Spinal cord (tissue), 10 donors: ENCODE results near the gene CEP162. TPM values are rescaled to one million over a fixed set of nuclear protein-coding genes. Genes with fewer than 3 reads are reported as not detected.
A peak's percentile ranks its signal among the peaks of the same experiment; 100 is the strongest.
"Not testable (repeated sequence)": the region's sequence is repeated elsewhere in the genome, so short reads cannot be mapped to it uniquely, and the experiment has no call there.

Experiments
- DNase-seq, 6 donors: peaks; one replicate each; pipeline versions ENCODE4 v3.0.0 to v3.0.0-alpha.2; 2013 to 2015; ENCODE audit warnings: low spot score in 6 of 6, low read depth in 4 of 6
- H3K27ac ChIP-seq: one replicate; pipeline ENCODE4 v1.5.1; 2013; ENCODE audit warnings: low read depth, low read length, control low read depth
- H3K27me3 ChIP-seq: one replicate; pipeline ENCODE4 v1.6.1; 2013; ENCODE audit warnings: low read length; ENCODE audit not compliant: control insufficient read depth, insufficient read depth
- H3K36me3 ChIP-seq: one replicate; pipeline ENCODE4 v1.6.1; 2013; ENCODE audit warnings: low read length; ENCODE audit not compliant: control insufficient read depth, insufficient read depth
- H3K4me1 ChIP-seq: one replicate; pipeline ENCODE4 v1.6.1; 2013; ENCODE audit warnings: low read length; ENCODE audit not compliant: control insufficient read depth, insufficient read depth
- H3K4me3 ChIP-seq: one replicate; pipeline ENCODE4 v1.5.1; 2013; ENCODE audit warnings: low read depth, low read length, control low read depth
- H3K9me3 ChIP-seq: one replicate; pipeline ENCODE4 v1.6.1; 2013; ENCODE audit warnings: low read length; ENCODE audit not compliant: control insufficient read depth, insufficient read depth
- WGBS: methylation state at CpG from one replicate; pipeline ENCODE4 v1.1.5; 2013; ENCODE audit warnings: missing lambda C conversion rate; ENCODE audit not compliant: insufficient coverage; 5-methylcytosine and 5-hydroxymethylcytosine counted together
- polyA plus RNA-seq, 2 donors: library from polyadenylated mRNA; unstranded; fragments of 120-200 nt; gene quantifications; one replicate each; pipeline ENCODE4 v1.2.1, GENCODE V29; 2013; ENCODE audit not compliant: insufficient read length in 2 of 2
- total RNA-seq, 2 donors: library from RNA; depleted of rRNA in 1 of 2; stranded (reverse); fragments of 120-200 nt in 1 of 2; fragments of >200 nt in 1 of 2; gene quantifications; one replicate each; pipeline versions ENCODE4 v1.2.3 to v1.2.4, GENCODE V29; 2013 to 2014
- donor health status: healthy.

Gene CEP162
- total and polyA plus RNA-seq, 4 donors: 10.2 to 19.1 (median 14.5) TPM

DNA sequence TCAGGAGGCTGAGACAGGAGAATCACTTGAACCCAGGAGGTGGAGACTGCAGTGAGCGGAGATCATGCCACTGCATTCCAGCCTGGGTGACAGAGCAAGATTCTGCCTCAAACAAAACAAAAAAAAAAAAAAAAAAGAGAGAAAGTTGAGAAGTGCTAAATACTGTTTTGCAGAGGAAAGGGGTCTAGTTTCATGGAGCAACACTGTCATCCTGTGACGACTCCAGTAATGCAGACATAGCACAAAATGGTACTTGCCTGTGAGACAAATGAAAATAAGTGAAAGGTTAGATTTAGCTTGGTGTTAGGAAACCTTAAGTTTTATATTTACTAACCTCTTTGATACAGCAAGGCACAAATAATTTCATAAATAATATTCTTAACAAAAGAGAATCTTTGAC, 29.7 kb downstream of the CEP162 start:
- DNase-seq: peak in 2 of 6 donors; percentile 15 to 21
- Histone ChIP-seq H3K4me1 (no peaks in the 10 kb centered on the region), H3K9me3 (no peaks in the 10 kb centered on the region), H3K4me3 (no peak overlapping the region), H3K27me3 (no peaks in the 10 kb centered on the region), H3K27ac (no peak overlapping the region), H3K36me3 (peaks cover 17% of the 10 kb centered on the region)
- 100% methylated on average over 1 of the region's 2 CpGs for WGBS

DNA sequence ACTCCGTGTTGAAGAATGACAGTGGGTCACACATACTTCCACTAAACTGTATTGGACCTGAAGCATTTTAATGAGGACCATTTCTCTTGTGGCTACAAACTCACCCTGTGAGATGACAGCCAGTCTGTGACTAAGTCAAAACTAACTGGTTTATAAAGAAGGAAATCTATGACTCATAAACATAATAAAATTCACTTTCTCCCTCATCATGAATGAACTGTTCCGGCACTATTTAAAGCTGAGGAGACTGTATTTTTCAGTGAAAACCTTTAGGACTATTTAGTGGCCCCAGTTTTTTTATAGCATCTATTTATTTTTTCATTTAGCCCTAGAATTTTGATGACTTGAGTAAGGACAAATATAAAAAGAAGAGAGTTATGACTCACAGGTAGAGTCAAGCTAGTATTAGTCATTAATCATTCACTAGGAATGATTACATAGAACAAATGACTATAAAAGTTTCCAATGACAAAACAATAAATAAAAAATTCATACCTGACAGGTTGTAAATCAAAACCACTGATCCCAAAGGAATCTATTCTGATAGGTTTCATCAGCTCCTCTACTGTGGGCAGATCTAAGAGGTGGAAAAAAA, 34.2 kb downstream of the CEP162 start:
- Histone ChIP-seq H3K27ac (no peak overlapping the region), H3K4me3 (no peak overlapping the region), H3K4me1 (no peaks in the 10 kb centered on the region), H3K9me3 (no peaks in the 10 kb centered on the region), H3K27me3 (no peaks in the 10 kb centered on the region), H3K36me3 (peaks cover 18% of the 10 kb centered on the region)
- peak in 1 of 6 donors; percentile 2 for DNase-seq
- WGBS: no CpG with 5 or more reads among the region's 2 CpGs

GRCh38 chr6:84191802-84192201, 35.6 kb downstream of the CEP162 start:
- no peaks in the 10 kb centered on the region for H3K9me3 ChIP-seq
- no peaks in the 10 kb centered on the region for H3K27me3 ChIP-seq
- H3K4me3 ChIP-seq: no peak overlapping the region
- no peaks in the 10 kb centered on the region for H3K4me1 ChIP-seq
- no CpG with 5 or more reads among the region's 2 CpGs for WGBS
- DNase-seq: no peak
- H3K36me3 ChIP-seq: peaks cover 18% of the 10 kb centered on the region
- H3K27ac ChIP-seq: no peak overlapping the region

- not testable (repeated sequence) for H3K4me1 ChIP-seq, H3K27ac ChIP-seq, H3K9me3 ChIP-seq, H3K4me3 ChIP-seq, DNase-seq, H3K27me3 ChIP-seq
- 100% methylated on average over 1 of the region's 25 CpGs for WGBS
- peaks cover 15% of the 10 kb centered on the region for H3K36me3 ChIP-seq
Measured at GRCh38 chr6:84189356-84189755, 38.1 kb downstream of the CEP162 start.

DNA sequence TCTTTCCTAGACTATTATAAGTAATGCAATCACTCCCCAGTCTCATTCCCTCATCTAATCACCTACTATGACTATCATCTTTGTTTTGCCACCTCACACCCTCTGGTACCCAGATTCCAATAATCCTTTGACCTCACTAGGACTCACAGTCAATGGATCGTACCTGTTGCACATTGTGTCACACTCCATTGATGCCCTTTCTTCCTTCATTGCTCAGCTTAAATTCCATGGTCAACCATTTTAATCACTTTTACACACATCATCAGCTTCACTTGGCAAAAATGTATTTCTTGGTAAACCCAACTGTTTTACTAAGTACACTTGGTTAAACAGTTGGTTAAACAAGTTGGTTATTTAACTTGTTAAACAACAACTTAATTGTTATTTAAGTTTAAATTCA, 44.0 kb downstream of the CEP162 start:
- no peaks in the 10 kb centered on the region for H3K36me3 ChIP-seq
- no peaks in the 10 kb centered on the region for H3K27me3 ChIP-seq
- H3K27ac ChIP-seq: no peak overlapping the region
- H3K4me1 ChIP-seq: no peaks in the 10 kb centered on the region
- 100% methylated on average over 1 of the region's 1 CpG for WGBS
- no peak overlapping the region for H3K4me3 ChIP-seq
- no peak for DNase-seq
- no peaks in the 10 kb centered on the region for H3K9me3 ChIP-seq

- Histone ChIP-seq H3K4me3 (no peak overlapping the region), H3K27me3 (no peaks in the 10 kb centered on the region)
- no CpG with 5 or more reads among the region's 1 CpG for WGBS
Measured at GRCh38 chr6:84182001-84182400, 45.4 kb downstream of the CEP162 start.

GRCh38 chr6:84177241-84177640, 50.2 kb downstream of the CEP162 start:
- no peaks in the 10 kb centered on the region for H3K9me3 ChIP-seq
- no CpG with 5 or more reads among the region's 4 CpGs for WGBS
- no peak for DNase-seq
- no peaks in the 10 kb centered on the region for H3K27me3 ChIP-seq
- H3K4me1 ChIP-seq: no peaks in the 10 kb centered on the region
- no peak overlapping the region for H3K4me3 ChIP-seq
- no peaks in the 10 kb centered on the region for H3K36me3 ChIP-seq
- H3K27ac ChIP-seq: no peak overlapping the region

More at GRCh38 chr6:84182001-84182400, 45.4 kb downstream of the CEP162 start:
- Histone ChIP-seq H3K36me3 (no peaks in the 10 kb centered on the region), H3K9me3 (no peaks in the 10 kb centered on the region), H3K4me1 (no peaks in the 10 kb centered on the region), H3K27ac (no peak overlapping the region)
- no peak for DNase-seq

GRCh38 chr6:84172574-84172973, 54.9 kb downstream of the CEP162 start:
- Histone ChIP-seq H3K4me3 (no peak overlapping the region), H3K9me3 (no peaks in the 10 kb centered on the region), H3K27ac (no peak overlapping the region), H3K27me3 (no peaks in the 10 kb centered on the region), H3K36me3 (peaks cover 4% of the 10 kb centered on the region), H3K4me1 (no peaks in the 10 kb centered on the region)
- DNase-seq: no peak
- no CpG with 5 or more reads among the region's 1 CpG for WGBS

DNA sequence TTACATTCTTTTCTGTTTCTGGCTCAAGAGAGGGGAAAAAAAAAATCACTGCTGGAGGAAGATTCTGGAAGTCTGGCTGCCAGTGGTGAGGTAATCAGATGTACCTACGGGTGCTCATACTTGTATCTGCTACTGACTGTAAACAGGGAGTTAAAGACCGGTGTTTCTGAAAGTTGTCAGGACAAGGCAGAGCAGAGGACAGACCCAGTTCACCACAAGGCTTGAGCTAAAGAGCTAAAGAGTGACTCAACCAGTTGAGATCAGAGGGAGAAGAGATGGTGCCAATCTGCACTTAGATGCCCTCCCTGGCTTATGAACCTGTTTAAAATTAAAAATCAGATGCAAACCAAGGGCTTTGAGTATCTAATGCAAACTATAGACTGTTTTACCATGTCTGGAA, 55.4 kb downstream of the CEP162 start:
- DNase-seq: no peak
- 81% methylated on average over 2 of the region's 2 CpGs for WGBS
- Histone ChIP-seq H3K27me3 (no peaks in the 10 kb centered on the region), H3K4me3 (no peak overlapping the region), H3K36me3 (peaks cover 4% of the 10 kb centered on the region), H3K27ac (no peak overlapping the region), H3K4me1 (no peaks in the 10 kb centered on the region), H3K9me3 (no peaks in the 10 kb centered on the region)

DNA sequence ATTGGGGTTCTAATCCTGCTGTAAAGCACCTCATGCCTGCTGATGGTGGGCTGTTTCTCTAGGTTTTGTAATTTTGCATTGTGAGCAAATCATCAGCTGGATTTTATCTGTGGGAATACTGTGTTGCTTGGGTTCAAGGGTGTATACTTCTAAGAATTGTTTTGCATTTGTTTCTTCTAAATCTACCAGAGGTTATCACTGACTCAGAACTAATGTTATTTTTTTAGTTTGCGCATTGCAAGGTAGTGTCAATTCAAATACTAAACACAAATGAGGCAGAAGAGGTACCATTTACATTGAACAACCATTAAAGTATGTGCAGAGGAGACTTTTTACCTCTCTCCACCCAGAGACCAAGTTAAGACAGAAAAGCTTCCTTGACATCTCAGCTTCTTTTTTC, 60.0 kb downstream of the CEP162 start:
- Histone ChIP-seq H3K9me3 (no peaks in the 10 kb centered on the region), H3K36me3 (peaks cover 4% of the 10 kb centered on the region), H3K27ac (no peak overlapping the region), H3K4me1 (no peaks in the 10 kb centered on the region), H3K4me3 (no peak overlapping the region), H3K27me3 (no peaks in the 10 kb centered on the region)
- DNase-seq: no peak
- no CpG with 5 or more reads among the region's 1 CpG for WGBS
